ENCODE results near the gene NCF4. TPM values are rescaled to one million over a fixed set of nuclear protein-coding genes. Genes with fewer than 3 reads are reported as not detected.

Gene NCF4
- total RNA-seq, 1 donor from 2014 or later = not detected

- DNase-seq (ENCODE audit: low read depth, low spot score) = no peak
Observed at GRCh38 chr22:36864454-36865215, 3.8 kb downstream of the NCF4 start.

GRCh38 chr22:36865346-36865745 is 4.5 kb downstream of the NCF4 start:
- DNase-seq (ENCODE audit: low read depth, low spot score) = no peak

GRCh38 chr22:36867695-36868094 is 6.9 kb downstream of the NCF4 start:
- DNase-seq (ENCODE audit: low read depth, low spot score) = no peak

- no peak for DNase-seq (ENCODE audit: low read depth, low spot score)
Observed at GRCh38 chr22:36868546-36869181, 7.9 kb downstream of the NCF4 start.

GRCh38 chr22:36870250-36870649 is 9.4 kb downstream of the NCF4 start:
- DNase-seq (ENCODE audit: low read depth, low spot score) = no peak

GRCh38 chr22:36871669-36872081 is 10.9 kb downstream of the NCF4 start:
- DNase-seq (ENCODE audit: low read depth, low spot score) = no peak

GRCh38 chr22:36872084-36872483 is 11.3 kb downstream of the NCF4 start:
- no peak for DNase-seq (ENCODE audit: low read depth, low spot score)

GRCh38 chr22:36872866-36873498 is 12.2 kb downstream of the NCF4 start:
- DNase-seq (ENCODE audit: low read depth, low spot score) = no peak

- DNase-seq (ENCODE audit: low read depth, low spot score) = no peak
Observed at GRCh38 chr22:36873614-36874308, 13.0 kb downstream of the NCF4 start.

GRCh38 chr22:36874309-36874696 is 13.5 kb downstream of the NCF4 start:
- no peak for DNase-seq (ENCODE audit: low read depth, low spot score)

- DNase-seq (ENCODE audit: low read depth, low spot score) = no peak
Observed at GRCh38 chr22:36874736-36875135, 13.9 kb downstream of the NCF4 start.

GRCh38 chr22:36875741-36876140 is 14.9 kb downstream of the NCF4 start:
- DNase-seq (ENCODE audit: low read depth, low spot score) = no peak

GRCh38 chr22:36879775-36880174 is 19.0 kb downstream of the NCF4 start:
- DNase-seq (ENCODE audit: low read depth, low spot score) = no peak

GRCh38 chr22:36881504-36882245 is 20.9 kb downstream of the NCF4 start:
- DNase-seq (ENCODE audit: low read depth, low spot score) = no peak

- DNase-seq (ENCODE audit: low read depth, low spot score) = peak; percentile 44
Observed at GRCh38 chr22:36884349-36885158, 23.7 kb downstream of the NCF4 start.

GRCh38 chr22:36885474-36885873 is 24.7 kb downstream of the NCF4 start:
- no peak for DNase-seq (ENCODE audit: low read depth, low spot score)

- no peak for DNase-seq (ENCODE audit: low read depth, low spot score)
Observed at GRCh38 chr22:36886016-36886415, 25.2 kb downstream of the NCF4 start.

- DNase-seq (ENCODE audit: low read depth, low spot score) = no peak
Observed at GRCh38 chr22:36887162-36887561, 26.4 kb downstream of the NCF4 start.

GRCh38 chr22:36891646-36892045 is 30.8 kb downstream of the NCF4 start:
- no peak for DNase-seq (ENCODE audit: low read depth, low spot score)

GRCh38 chr22:36892292-36892691 is 31.5 kb downstream of the NCF4 start:
- no peak for DNase-seq (ENCODE audit: low read depth, low spot score)
